SKM-1 treated with dmso at 0.1 percent for 144 hours (cell line): ENCODE measurements around the gene OSBPL5.

Experiments used
- DNase-seq: peaks from one replicate; lab custom pipeline; 2025; ENCODE audit not compliant: unreplicated experiment; lab: John Stamatoyannopoulos, UW

Gene OSBPL5

DNA sequence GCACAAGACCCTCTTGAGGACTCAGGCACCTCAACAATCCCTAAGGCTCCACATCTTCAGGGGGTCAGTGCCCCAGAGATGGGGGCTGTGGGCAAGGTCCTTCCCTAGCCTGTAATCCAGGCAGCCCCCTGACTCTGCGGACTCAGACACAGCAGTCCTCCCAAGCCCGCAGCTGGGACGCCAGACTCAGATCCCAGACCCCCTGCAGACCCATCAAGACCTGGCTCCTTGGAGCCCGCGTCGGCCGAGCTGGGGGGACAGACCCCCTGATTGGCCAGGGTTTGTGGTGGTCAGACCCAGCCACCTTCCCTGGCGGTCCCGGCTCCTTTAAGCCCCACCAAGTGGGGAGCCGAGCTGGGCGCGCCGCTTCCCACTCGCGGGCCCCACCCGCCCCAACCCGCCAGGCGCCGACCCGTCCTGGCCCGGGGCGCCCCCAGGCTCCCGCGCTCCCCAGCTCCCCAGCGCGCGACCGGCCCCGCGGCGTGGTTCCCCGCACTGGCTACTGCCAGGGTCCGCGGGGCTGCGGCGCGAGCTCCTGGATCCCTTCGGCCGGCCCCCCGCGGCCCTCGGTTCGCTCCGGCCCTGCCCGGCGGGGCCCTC, 458 bp downstream of the OSBPL5 start:
- no peak for DNase-seq

DNA sequence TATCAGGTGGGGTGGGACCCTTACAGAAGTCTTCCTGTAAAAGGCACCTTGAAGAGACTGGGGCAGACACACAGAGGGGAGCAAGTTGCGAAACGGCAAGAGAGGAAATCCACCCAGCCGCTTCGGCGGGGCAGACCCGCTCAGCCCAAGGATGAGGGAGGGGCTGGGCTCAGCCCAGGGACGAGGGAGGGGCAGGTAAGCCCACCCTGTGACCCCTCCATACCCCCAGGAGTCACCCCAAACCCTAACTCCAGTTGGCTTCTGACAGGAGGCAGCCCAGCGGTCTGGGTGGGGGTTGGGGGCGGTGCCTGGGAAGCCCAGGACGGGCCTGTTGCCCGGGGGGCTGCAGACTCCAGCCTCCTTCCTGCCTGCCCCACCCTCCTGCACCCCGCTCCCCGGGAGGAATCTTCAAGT, 965 bp downstream of the OSBPL5 start:
- no peak for DNase-seq

DNA sequence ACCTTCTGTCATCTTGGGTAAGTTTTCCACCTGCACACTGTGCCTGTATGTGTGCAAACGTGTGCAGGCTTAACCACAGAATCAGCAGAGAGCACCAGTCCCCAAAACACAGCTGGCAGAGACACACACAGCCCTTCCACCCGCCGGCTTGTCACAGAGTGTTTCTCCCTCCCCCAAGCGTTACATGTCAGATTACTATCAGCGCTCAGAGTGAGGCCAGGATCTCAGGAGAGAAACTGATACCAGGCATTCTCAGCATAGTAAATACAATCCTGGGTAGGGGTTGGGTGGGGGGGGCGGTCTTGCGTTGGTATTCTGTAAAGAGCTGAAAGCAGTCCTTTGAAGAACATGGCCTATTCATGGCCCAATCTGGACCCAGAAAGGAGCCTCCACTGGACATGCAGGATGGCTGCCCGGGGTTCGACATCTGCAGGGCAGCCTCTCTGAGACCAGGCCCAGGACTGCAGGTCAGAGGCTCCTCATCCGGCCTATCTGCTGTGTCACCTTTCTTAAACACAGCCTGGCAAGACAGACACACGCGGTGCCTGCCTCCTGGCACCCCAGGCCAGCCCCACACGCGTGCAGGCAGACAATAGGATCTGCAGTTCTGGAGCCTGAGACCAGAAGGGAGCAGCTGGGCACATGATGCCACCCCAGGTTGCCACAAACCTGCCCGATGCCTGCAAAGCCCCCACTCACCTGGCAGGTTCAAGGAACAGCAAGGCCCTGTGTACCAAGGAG, 1.7 kb downstream of the OSBPL5 start:
- DNase-seq = no peak

- no peak for DNase-seq
Measured at GRCh38 chr11:3162410-3163240, 2.5 kb downstream of the OSBPL5 start.

DNA sequence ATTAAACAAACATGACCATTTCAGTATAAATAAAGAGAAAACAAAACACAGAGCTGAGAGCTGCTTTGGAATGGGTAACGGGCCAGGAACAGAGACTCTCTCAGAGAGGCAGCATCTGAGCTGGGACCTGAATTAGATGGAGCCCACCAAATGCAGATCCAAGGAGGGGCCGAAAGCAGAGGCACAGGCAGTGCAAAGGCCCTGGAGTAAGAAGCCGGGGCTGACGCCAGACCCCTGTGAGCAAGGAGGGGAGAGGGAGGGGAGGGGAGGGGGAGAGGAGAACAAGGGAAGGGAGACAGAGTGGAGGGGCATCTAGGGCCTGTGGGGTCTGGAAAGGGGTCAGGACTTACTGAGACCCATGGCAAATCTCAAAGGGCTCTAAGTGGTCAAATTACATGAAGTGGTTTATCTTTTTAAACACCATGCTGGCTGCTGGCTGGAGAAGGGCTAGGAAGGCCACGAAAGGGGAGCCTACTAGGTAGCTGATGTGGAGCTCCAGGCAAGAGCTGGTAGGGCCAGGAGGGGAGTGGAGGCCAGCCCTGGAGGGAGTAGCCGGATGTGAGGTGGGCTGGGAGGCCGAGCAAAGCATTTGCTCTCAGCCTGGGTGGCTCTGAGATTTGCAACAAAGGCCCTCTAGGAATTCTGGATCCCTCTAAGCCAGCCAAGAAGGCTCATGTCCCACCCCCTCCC, 3.2 kb downstream of the OSBPL5 start:
- no peak for DNase-seq

DNA sequence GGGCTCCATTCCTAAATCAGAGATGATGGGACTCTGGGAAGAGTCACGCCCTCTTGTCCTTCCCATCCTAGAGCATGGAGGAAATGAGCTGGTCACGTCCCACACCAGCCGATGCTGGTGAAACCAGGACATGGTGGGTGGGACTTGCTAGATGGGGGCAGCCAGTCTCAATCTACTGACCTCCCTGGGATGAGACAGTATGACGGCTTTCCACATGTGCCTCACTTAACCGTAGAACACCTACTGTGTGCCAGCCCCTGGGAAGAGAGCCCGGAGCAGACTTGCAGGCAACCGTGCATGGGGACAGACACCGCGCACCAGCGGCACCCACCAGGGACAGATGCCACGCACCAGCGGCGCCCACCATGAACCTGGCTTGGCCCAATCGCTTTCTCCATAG, 3.8 kb downstream of the OSBPL5 start:
- no peak for DNase-seq

DNA sequence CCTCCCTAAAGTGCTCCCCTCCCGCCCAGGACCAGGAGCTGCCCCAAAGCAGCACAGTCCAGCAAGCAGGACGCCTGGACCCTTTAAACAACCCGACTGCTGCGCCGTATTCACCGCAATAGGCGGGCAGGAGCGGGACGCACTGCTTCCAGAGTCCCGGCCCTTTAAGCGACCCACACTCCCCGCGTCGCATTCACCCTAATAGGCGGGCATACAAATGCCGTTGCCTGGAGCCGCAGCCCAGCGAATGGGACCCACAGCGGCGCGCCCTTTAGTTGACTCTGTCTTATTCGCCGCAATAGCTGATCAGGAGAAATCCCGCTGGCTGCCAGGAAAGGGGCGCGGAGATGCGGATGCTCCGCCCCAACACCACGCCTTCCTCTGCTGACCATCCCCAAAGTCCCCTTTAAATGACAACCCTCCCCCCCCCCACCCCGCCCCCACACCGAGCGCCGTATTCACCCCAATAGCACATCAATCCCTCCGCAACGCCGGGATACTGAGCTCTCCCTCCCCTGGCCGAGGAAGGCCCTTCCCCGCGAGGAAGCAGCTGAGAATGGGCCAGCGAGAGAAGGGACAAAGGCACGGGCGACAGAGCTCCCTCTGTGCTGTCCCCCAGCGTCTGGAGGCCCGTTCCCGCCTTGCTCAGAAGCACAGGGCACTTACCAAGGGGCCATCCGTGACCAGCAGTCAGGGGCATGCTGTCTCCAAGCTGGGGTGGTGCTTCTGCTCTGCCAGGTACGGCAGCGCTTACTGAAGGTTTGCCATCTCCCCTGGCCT, 4.7 kb downstream of the OSBPL5 start:
- no peak for DNase-seq

- DNase-seq = no peak
Measured at GRCh38 chr11:3159296-3160190, 5.6 kb downstream of the OSBPL5 start.

DNA sequence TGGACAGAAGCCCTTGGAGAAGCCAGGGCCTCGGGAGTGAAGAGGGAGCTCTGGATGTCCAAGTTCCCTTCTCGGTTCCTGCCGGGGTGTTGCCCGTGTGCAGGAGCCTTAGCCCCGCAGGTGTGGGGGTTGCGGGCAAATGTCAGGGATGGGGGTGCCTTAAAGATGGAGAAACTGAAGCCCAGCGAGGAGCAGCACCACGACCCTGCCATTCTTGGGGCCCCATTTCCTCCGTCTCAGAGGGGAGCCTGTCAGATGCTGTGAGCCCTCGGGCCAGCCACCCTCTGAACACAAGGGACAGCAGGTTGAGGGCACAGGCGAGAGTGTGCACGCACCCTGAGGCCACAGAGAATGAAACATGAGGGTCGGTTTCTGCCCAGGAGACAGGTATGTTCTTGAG, 6.3 kb downstream of the OSBPL5 start:
- no peak for DNase-seq

DNA sequence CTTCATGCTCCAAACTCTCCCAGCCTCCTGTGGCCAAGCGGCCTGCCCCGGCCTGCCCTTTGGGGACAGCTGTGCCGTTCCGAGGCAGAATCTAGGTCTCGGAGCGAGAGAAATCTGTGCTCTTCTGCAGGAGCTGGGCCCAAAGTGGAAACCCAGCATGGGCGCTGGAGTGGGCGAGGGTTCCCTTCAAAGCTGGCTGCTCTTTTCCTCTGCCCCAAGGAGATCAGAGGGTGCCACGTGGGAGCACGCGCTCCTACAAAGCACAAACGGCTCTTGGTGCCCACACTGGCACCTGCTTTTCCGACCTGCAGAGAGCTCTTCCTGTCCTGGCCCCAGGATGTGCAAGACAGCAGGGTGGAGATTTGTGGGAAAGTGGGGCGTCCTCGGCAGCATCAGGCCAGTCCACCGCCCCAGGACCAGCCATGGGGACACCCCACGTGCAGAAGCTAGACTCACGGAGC, 6.9 kb downstream of the OSBPL5 start:
- no peak for DNase-seq

DNA sequence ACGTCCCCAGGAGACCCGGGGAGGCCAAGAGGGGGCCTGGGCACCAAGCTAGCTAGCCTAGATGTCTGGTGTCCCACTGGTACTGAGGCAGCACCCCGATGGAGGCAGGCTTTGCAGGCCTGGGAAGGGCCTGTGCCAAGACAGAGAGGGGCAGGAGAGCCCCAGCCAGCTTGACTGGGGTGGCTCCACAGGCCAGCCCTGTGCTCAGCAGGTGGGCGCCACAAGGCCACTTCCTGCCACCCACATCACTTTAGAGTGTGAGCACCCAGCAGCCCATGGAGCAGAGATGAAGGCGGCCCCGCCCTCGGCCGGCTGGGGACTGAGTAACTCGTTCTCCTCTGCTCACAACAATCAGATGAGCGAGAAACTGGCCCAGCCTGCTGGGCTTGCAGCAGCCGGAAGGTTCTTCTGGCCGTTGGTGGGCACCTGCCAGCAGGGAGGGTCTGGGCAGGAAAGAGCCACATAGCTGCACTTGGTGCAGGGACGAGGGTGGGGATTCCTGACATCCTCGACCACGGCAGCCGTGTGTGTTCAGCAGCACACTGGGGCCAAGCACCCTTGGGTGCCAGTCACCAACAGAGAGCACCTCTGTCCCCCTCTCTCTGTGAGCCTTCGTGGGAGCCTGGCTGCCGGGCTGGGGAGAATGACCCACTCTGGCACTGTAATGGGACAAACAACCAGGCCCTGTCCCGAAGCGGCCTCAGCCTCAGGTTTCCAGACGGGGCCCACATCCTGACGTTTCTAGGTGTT, 7.6 kb downstream of the OSBPL5 start:
- no peak for DNase-seq

GRCh38 chr11:3156661-3157311, 8.3 kb downstream of the OSBPL5 start:
- DNase-seq = no peak

GRCh38 chr11:3156282-3156660, 8.8 kb downstream of the OSBPL5 start:
- DNase-seq = no peak

DNA sequence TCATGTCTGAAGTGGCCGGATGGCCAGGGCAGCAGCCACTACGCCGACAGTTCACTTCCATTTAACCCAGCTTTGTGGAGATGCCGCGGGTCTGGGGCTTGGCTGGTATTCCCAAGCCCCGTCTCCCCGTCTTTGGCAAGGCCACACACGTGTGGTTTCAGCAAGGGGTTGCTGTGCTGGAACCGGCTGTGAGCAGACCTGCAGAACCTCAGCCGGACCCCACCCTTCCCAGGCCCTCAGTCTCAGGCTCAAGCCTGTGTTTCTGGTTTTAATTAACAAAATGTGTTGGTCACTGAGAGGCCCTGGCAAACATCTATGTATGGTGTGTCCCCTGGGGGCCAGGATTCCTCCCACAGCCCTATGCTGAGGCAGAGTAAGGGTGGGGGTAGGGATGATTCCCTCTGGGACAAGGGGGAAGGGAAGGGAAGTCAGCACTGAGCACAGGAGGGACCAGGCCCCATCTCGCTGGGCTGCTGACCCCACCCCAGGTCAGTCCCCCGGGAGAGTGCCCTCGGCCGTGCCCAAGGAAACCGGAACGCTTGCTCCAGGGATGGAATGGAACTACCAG, 9.3 kb downstream of the OSBPL5 start:
- no peak for DNase-seq

- DNase-seq = no peak
Measured at GRCh38 chr11:3155216-3155615, 9.9 kb downstream of the OSBPL5 start.

DNA sequence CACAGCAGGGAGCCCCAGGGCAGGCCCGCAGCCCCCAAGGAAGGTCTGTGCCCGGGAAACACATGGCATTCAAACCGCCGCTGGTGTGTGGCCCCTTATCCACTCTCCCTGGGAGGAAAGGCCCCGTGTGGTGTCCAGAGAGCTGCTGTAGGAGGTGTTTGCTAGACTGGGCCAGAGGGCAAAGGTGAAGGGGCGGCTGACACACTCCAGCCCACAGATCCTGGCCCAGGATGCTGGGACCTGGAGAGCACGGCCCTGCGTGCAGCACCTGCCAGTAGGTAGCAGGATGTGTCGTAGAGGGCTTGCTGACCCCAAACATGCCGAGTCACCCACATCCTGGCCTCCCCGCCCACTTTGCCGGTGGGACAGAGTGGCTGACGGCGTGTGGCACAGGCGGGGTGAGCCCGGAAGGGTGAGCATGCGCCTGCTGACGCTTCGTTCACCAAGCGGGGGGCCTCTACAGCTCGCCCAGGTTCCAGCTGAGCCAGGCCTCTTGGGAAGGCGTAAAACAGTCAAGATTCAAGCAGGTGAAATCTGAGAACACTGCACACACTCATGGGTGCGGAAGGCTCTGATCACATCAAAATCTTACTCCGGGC, 11.0 kb downstream of the OSBPL5 start:
- DNase-seq = peak; percentile 12

- DNase-seq = peak; percentile 62
Measured at GRCh38 chr11:3153291-3153861, 11.7 kb downstream of the OSBPL5 start.
